Thoracic aorta (tissue), 2 donors: ENCODE data around the gene MYO6. TPM values are rescaled to one million over a fixed set of nuclear protein-coding genes. Genes with fewer than 3 reads are reported as not detected.

ENCODE experiments used
- ATAC-seq: fragments of 150-250 bp; one replicate; pipeline ENCODE4 v1.8.0; 2017; ENCODE audit warnings: low read depth; ENCODE audit not compliant: insufficient number of reproducible peaks, low FRiP score
- DNase-seq: peaks from one replicate; pipeline ENCODE4 v3.0.0-alpha.2; 2020; ENCODE audit warnings: low spot score
- H3K27ac ChIP-seq, 2 donors: fragments of 200-600 bp; sonication (generic); 1 replicate in 1 of 2; 2 replicates in 1 of 2; pipeline ENCODE4 v1.5.1; 2016; ENCODE audit warnings: mild to moderate bottlenecking in 2 of 2, moderate library complexity in 2 of 2
- H3K27me3 ChIP-seq: fragments of 200-600 bp; sonication (generic); replicated peaks from 2 replicates; pipeline ENCODE4 v1.6.0; 2016; ENCODE audit warnings: mild to moderate bottlenecking; ENCODE audit not compliant: insufficient read depth
- H3K36me3 ChIP-seq: fragments of 200-600 bp; sonication (generic); one replicate; pipeline ENCODE4 v1.5.1; 2016
- H3K4me1 ChIP-seq, 2 donors: fragments of 200-600 bp; sonication (generic); 1 replicate in 1 of 2; 2 replicates in 1 of 2; pipeline versions ENCODE4 v1.5.1 to v1.6.0; 2016; ENCODE audit warnings: low read depth in 2 of 2, mild to moderate bottlenecking in 1 of 2; ENCODE audit not compliant: control insufficient read depth in 1 of 2
- H3K4me3 ChIP-seq: fragments of 200-600 bp; sonication (generic); 2 replicates; pipeline ENCODE4 v1.5.1; 2016; ENCODE audit warnings: mild to moderate bottlenecking
- H3K9me3 ChIP-seq: fragments of 200-600 bp; sonication (generic); 2 replicates; pipeline ENCODE4 v1.5.1; 2016
- CTCF ChIP-seq: fragments of 200-600 bp; sonication (generic); IDR thresholded peaks from one replicate; pipeline ENCODE4 v1.5.1; 2019; ENCODE audit warnings: antibody characterized with exemption
- total RNA-seq, 2 donors: library from RNA; depleted of rRNA; stranded (reverse); fragments of >200 nt; gene quantifications; one replicate each; pipeline versions ENCODE4 v1.1.0 to v1.2.3, GENCODE V29; 2016

Gene MYO6
- total RNA-seq, 2 donors from 2014 or later, result 23.8 to 30.1 TPM

- no peak for DNase-seq
- peaks cover 4 to 20% of the 10 kb centered on the region in 2 donors for H3K4me1 ChIP-seq
- H3K9me3 ChIP-seq, result no peaks in the 10 kb centered on the region
- H3K27me3 ChIP-seq, result no peaks in the 10 kb centered on the region
- H3K36me3 ChIP-seq, result no peaks in the 10 kb centered on the region
- no peak overlapping the region for H3K4me3 ChIP-seq
- TF ChIP-seq CTCF, result no peak
- no peak for ATAC-seq
- no peak overlapping the region for H3K27ac ChIP-seq
Observed at GRCh38 chr6:75747152-75747992, 1.7 kb upstream of the MYO6 start.

DNA sequence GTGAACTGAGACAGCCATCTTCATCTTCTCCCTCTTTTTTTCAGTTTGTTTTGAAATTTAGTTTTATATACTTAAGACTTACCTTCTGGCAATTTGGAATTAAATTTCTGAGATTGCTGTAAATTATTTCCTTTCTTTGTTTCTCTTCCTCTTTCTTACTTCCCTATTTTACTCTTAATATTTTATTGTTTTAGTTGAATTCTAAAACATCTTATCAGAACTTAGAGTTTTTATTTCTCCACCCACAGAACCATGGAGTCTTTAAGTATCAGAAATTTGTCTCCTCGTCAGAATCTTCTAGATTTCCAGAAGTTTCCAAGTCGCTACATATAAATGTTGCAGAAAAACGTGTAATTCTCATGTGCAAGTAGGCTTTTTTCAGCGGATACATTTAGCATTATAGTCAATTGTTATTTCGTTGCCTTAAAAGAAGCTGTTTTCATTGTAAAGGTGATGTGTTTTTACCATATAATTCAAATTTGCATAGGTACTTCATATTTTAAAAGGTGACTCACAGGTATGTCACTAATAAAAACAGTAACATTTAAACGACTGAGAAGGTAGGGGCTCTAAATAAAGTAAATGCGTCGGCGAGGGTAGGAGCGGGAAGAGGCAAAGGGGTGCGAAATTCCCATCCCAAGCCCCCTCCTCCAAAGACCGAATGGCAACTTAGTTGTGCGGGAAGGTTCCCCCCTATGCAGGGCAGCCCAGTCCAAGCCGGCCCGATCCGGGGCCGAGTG is 866 bp upstream of the MYO6 start:
- TF ChIP-seq CTCF, result no peak
- Histone ChIP-seq H3K27ac (peak overlapping the region; percentile 71 to 76), H3K27me3 (no peaks in the 10 kb centered on the region), H3K36me3 (no peaks in the 10 kb centered on the region), H3K4me3 (peak overlapping the region; percentile 99), H3K4me1 (peaks cover 4 to 21% of the 10 kb centered on the region in 2 donors), H3K9me3 (no peaks in the 10 kb centered on the region)
- DNase-seq, result no peak
- ATAC-seq, result no peak

DNA sequence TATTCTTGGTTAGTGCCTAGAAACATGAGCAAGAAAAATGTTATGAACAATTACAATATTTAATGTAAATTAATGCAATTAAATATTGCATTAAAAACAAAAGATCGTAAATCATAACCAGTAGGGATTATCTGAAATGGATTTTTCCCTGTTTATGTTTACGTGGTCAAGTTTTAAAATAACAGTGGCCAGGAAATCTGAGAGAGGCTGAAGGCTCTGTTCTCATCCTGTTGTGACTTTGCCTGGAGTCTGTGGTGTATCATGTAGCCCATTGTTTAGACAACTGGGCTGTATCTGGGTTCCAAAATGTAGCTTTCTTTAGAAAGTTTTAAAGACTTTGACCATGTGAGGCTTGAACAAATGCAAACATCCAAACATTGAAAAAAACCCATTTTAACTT is 2.4 kb downstream of the MYO6 start:
- Histone ChIP-seq H3K9me3 (no peaks in the 10 kb centered on the region), H3K27ac (no peak overlapping the region), H3K27me3 (no peaks in the 10 kb centered on the region), H3K4me3 (no peak overlapping the region), H3K36me3 (no peaks in the 10 kb centered on the region), H3K4me1 (peaks cover 8 to 29% of the 10 kb centered on the region in 2 donors)
- DNase-seq (no peak), ATAC-seq (no peak)
- no peak for TF ChIP-seq CTCF

DNA sequence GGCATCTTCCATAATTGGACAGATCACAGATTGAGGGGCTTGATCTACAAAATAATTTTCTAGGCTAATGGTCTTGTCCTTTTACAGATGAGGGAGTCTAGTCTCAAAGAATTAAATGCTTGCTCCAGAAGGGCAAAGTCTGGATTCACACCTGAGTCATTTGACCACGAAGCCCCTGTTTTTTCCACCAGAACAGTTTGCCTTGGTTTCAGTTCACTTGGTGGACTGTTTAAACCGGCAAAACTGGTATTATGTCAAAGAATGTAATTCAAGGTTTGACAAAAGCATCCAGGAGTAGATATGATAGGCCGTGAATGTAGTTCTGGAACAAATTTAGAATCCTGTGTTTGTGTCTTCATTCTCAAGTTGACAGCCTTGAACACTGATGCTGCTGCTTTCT is 3.3 kb downstream of the MYO6 start:
- Histone ChIP-seq H3K36me3 (no peaks in the 10 kb centered on the region), H3K9me3 (no peaks in the 10 kb centered on the region), H3K27ac (no peak overlapping the region), H3K4me1 (peaks cover 8 to 29% of the 10 kb centered on the region in 2 donors), H3K4me3 (no peak overlapping the region), H3K27me3 (no peaks in the 10 kb centered on the region)
- no peak for DNase-seq
- TF ChIP-seq CTCF, result no peak
- ATAC-seq, result no peak

DNA sequence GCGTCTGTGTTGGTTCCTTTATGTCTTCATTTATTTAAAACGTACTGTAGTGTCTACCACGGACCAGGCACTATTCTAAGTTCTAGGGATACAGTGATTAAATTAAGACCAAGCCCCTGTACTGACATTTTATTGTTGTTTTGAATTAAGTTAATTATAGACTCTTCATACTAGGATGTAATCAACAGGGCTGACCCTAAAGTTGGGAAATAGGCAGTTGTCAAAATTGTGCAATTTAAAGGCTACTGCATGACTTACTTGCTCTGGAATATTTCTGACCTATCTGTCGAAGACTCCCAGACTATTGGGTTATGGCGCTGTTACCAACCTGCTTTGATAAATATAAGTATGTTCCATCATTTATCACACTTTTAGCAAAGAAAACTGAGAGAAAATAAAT is 6.7 kb downstream of the MYO6 start:
- H3K27me3 ChIP-seq, result no peaks in the 10 kb centered on the region
- ATAC-seq, result no peak
- peaks cover 4 to 27% of the 10 kb centered on the region in 2 donors for H3K4me1 ChIP-seq
- no peak for DNase-seq
- no peaks in the 10 kb centered on the region for H3K36me3 ChIP-seq
- TF ChIP-seq CTCF, result no peak
- H3K4me3 ChIP-seq, result no peak overlapping the region
- H3K9me3 ChIP-seq, result no peaks in the 10 kb centered on the region
- no peak overlapping the region for H3K27ac ChIP-seq
